GM21737 (cell line): ENCODE results near the gene E2F3.
"Not testable (repeated sequence)": the region's sequence is repeated elsewhere in the genome, so short reads cannot be mapped to it uniquely, and the experiment has no call there.

Experiments
- ATAC-seq: cut with Tn5 transposase; IDR thresholded peaks from one replicate; pipeline ENCODE4 v1.9.1; 2021; ENCODE audit warnings: mild to moderate bottlenecking, moderate library complexity; ENCODE audit not compliant: unreplicated experiment

Gene E2F3

DNA sequence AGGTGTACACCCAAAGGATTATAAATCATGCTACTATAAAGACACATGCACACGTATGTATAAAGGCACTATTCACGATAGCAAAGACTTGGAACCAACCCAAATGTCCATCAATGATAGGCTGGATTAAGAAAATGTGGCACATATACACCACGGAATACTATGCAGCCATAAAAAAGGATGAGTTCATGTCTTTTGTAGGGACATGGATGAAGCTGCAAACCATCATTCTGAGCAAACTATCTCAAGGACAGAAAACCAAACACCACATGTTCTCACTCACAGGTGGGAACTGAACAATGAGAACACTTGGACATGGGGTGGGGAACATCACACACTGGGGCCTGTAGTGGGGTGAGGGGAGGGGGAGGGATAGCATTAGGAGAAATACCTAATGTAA lies 123.5 kb downstream of the E2F3 start:
- ATAC-seq = not testable (repeated sequence)

DNA sequence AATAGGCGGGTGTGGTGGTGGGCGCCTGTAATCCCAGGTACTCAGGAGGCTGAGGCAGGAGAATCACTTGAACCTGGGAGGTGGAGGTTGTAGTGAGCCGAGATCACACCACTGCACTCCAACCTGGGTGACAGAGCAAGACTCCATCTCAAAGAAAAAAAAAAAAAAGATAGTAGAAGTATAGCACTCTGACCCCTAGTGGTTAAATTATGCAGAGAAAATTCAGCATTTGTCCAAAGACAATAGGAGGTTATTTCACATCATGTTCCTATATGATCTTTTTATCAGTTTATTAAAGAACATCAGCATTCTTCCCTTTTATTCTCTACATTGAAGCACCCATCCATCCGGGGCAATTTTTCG lies 127.4 kb downstream of the E2F3 start:
- ATAC-seq = not testable (repeated sequence)

DNA sequence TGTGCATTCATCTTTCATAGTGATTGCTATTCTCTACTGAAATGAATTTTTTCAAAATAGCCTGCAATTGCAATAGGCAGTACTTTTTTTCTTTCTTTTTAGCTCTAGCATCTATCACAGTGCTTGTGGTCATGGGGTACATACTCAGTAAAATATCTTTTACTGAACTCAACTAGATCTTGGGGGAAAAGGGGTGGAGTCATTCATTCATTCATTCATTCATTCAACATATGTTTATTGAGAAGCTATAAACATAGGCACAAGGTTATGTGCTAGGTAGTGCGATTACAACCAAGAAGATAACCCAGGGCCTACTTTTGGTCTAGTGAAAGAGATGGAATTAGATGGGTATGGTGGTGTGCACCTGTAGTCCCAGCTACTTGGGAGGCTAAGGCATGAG lies 131.2 kb downstream of the E2F3 start:
- no peak for ATAC-seq

DNA sequence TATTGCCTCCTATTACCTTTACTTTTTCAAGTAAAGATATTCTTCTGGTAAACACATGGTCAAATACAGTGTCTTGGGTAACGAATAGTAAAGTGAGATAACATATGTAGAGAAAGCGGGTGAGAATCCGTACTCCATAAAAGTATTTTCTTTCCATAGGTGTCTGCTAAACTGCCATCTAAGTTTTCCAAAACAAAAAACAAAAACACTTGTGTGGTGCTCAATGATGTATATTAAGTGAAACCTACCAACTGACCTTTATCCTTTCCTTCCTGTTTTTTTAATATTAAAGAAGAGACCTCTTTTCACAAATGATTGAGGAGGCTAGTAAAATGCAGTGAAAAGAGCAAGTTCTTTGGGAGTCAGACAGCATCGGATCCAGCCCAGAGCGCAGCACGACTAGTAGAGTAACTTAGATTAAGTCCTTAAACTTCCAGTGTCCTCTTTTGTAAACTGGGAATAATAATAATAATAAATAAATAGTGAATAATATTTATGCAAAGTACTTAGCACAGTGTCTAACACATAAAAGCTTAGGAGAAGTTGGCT lies 132.1 kb downstream of the E2F3 start:
- no peak for ATAC-seq

DNA sequence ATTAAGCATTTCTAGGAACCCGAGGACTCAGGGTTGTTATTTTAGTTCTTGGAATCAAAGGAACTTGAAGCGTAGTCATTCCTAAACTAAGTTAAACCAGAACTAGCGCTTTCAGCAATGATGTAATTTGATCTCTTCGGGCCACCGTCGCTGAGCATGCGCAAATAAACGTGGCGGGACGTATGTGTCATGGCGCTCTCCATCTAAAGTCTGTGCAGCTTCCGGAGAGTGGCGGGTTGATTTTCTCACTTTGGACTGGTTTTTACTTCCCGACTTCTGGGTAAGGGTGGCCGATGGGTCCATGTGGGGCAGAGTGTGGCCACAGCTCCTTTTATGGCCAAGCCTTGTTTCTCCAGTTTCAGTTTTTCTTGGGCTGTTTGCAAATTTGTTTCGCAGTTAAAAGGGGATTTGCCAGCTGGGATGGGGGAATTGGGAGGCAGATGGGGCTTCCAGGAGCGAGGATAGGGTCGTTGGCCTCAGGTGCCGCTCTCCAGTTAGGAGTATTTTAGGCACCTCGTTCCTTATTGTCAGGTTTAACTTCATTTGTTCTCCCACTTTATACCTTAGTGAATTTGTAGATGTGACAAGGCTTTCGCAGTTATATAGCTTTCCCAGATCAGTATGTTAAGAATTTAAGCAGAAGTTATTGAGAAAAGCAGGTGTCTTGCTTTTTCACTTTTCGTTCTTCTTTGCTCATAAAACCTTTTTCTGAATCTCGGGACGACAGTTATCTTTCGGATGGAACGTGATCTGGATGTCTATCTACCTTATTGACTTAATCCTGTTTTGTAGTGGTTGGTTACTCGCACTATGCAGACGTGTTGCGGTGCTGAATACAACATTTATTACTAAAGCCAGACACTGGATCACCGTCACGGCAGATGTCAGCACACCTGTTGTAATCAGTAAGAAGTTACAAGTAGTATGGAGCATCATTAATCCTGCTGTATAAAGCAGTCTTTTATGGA lies 132.9 kb downstream of the E2F3 start, which contains the start of gene CDKAL1:
Gene CDKAL1 (plus strand): TSS at position 163 of the 968 bp plus-strand sequence. CDS start 11,894 bp downstream, outside the sequence.
- ATAC-seq = peak; percentile 83

DNA sequence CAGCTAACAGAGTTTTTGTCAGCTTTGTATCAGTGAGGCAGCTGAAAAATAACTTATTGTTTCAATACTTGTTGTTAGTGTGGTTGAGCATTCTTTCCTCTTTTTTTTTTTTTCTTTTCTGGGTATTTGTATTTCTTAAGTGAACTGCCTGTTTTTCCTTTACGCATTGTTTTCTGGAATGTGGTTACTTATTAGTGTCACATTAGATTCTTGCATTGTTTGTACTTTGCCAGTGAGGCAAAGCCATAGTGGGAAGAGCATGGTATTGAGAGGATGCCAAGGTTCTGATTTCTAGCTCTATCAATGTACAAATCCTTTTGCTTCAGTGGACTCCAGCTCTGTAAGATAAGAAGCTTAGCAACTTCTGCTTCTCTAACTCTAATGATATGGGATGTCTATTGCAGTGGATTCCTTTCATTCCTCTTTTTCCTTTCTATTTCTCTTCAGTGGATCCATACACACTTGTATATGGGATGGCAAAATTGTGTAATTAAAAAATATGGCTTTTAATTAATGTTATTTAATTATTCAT lies 136.5 kb downstream of the E2F3 start:
- no peak for ATAC-seq

DNA sequence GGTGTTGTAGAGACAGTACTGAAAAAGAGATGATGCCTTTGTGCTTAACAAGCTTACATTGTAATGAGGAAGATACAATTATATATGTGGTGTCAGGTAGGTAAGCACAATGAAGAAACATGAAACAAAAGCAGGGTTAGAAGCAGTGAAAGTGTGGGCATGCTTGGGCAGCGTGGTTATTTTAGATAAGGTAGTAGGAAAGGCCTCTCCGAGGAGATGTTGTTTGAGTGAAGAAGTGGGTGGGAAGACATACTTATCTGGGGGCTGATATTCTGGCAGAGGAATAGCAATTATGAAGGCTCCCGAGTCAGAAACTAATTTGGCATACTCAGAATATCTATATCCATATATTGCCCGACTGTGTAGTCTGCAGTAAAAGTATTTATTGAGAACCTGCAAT lies 137.2 kb downstream of the E2F3 start:
- ATAC-seq = no peak

DNA sequence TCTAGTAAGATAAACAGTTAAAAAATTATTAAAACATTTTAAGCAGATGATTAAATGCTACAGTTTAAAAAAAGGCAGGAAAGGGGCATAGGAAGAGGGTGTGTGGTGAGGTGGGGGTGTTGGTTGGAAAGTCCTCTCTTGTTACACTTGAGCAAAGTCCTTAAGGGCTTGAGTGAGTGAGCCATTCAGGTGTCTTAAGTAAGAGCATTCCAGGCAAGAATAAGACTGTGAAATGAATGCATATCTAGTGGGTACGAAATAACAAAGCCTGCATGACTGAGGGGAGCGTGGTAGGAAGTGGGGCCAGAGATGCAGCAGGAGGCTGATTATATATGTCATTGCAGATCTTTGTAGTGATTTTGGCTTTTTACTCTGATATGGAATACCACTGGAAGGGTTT lies 137.7 kb downstream of the E2F3 start:
- ATAC-seq = no peak

DNA sequence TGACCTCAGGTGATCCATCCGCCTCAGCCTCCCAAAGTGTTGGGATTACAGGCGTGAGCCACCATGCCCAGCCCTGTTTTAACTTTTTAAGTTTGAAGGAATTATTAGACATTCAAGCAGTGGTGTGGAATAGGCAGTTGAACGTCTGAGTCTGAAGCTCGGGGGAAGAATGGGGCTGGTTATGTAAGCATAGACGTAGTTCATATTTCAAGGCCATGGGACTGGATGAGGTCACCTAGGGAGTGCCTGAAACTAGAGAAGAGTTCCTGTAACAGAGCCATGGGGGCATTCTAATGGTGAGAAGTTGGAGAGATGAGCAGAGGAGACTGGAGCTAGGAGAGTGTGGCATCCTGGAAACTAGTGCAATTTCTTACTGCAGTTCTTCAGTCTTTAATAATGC lies 139.0 kb downstream of the E2F3 start:
- ATAC-seq = no peak

DNA sequence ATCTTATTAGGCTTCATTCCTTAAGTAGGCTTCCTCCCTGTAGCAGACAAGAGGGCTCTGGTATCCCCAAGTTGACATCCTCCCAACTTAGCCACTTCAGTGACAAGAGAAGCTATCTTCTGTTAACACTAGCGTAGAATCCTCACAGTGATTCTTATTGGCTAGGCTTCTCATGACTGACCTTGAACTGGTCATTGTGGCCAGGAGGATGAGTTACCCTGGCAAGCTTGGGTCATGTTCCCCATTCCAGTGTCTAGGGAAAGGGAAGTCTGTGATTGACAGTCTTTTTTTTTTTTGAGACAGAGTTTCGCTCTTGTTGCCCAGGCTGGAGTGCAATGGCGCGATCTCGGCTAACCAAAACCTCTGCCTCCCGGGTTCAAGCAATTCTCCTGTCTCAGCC lies 139.7 kb downstream of the E2F3 start:
- ATAC-seq = no peak

DNA sequence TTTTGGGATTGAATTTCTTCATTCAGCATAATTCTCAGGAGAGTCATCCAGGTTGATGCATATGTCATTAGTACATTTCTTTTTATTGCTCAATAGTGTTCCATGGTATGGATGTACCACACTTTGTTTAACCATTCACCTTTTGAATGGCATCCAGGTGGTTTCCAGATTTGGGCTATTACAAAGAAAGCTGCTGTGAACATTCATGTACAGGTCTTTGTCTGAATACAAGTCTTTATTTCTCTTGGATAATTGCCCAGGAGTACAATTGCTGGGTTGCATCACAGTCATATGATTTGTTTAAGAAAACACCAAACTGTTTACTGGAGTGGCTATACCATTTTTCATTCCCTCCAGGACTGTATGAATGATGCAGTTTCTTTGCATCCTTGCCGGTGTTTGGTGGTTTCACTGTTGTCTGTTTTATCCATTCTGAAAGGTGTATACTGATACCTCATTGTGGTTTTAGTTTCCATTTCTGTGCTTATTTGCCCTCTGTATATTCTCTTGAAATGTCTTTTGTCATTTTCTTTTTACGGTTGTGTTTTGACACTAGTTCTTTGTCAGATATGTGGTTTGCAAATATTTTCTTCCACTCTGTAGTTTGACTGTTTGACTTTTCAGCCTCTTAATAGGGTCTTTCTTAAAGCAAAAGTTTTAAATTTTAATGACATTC lies 141.4 kb downstream of the E2F3 start:
- peak; percentile 97 for ATAC-seq
